Bronchus fibroblast of lung (primary cell): Measurements from ENCODE around the gene CATSPER3. TPM values are rescaled to one million over a fixed set of nuclear protein-coding genes. Genes with fewer than 3 reads are reported as not detected.

Experiments used
- total RNA-seq: library from RNA; depleted of rRNA; stranded (reverse); fragments of >200 nt; gene quantifications from 2 replicates; pipeline ENCODE4 v1.2.3, GENCODE V29; 2015

CATSPER3 gene
- total RNA-seq: 0.17 and 0.30 TPM in 2 replicates

GRCh38 chr5:134967607-134968006, at the start of gene CATSPER3:
TSS of gene CATSPER3 (plus strand) at chr5:134967907. CDS start at chr5:134967992, 85 bp downstream.

GRCh38 chr5:135033901-135034235, 66.2 kb downstream of the CATSPER3 start, which contains the start of gene PITX1:
TSS of gene PITX1 (minus strand) at chr5:135034228. CDS start at chr5:135033881, 347 bp downstream.

Other genes starting within 250 kb of the CATSPER3 start
- gene CAMLG, start 229.4 kb upstream of the CATSPER3 start, total RNA-seq: 32.9 and 34.8 TPM in 2 replicates
- 14.4 and 15.1 TPM in 2 replicates for gene DDX46, start 209.1 kb upstream of the CATSPER3 start, total RNA-seq
- gene C5orf24, start 121.9 kb upstream of the CATSPER3 start, total RNA-seq: 25.9 and 31.1 TPM in 2 replicates
- 73.0 and 85.4 TPM in 2 replicates for gene TXNDC15, start 93.5 kb upstream of the CATSPER3 start, total RNA-seq
- gene PCBD2, start 62.8 kb upstream of the CATSPER3 start, total RNA-seq: 3.4 and 5.0 TPM in 2 replicates
- gene PITX1, start 66.3 kb downstream of the CATSPER3 start, total RNA-seq: 2.9 and 3.1 TPM in 2 replicates